Endothelial cell of umbilical vein (primary cell): Measurements from ENCODE around the gene WNT4. TPM values are rescaled to one million over a fixed set of nuclear protein-coding genes. Genes with fewer than 3 reads are reported as not detected.

Source experiments
- BruUV-seq: library from RNA; stranded (reverse); fragments of 400-500 nt; replicated peaks from 2 replicates; lab custom pipeline; 2021; lab: Mats Ljungman, UMichigan
- CTCF ChIA-PET: fragments of 300-600, 350-600 bp; sonication (Branson Sonifier 250); formaldehyde crosslinking; loops from one replicate; lab custom pipeline; 2021; ENCODE audit warnings: antibody characterized with exemption, inconsistent platforms; lab: Charles Lee
- POLR2A ChIA-PET: fragments of 300-600, 350-600 bp; sonication (Branson Sonifier 250); formaldehyde crosslinking; loops from one replicate; lab custom pipeline; 2021; ENCODE audit warnings: antibody characterized with exemption, inconsistent platforms; lab: Charles Lee
- DNase-seq: peaks from one replicate; pipeline ENCODE4 v3.0.0-alpha.2; 2011; ENCODE audit warnings: low read depth, low spot score
- FAIRE-seq: peaks from 2 replicates; lab custom pipeline; 2011; peaks lifted over from hg19 to GRCh38; lab: Jason Lieb, UNC
- H2AFZ ChIP-seq: 2 replicates; pipeline ENCODE4 v1.6.0; 2012; ENCODE audit warnings: low read depth, low read length, control low read depth, inconsistent platforms
- H3K27ac ChIP-seq: 2 replicates; pipeline ENCODE4 v1.5.1; 2011; ENCODE audit warnings: low read depth, mild to moderate bottlenecking, control low read depth, low read length, moderate library complexity; ENCODE audit not compliant: insufficient read depth
- H3K27me3 ChIP-seq, 2 experiments: 2 replicates each; pipeline versions ENCODE4 v1.6.0 to v1.6.1; 2011; ENCODE audit warnings: low read length in 2 of 2, mixed read lengths in 1 of 2; ENCODE audit not compliant: control insufficient read depth in 2 of 2, insufficient read depth in 2 of 2
- H3K36me3 ChIP-seq, 2 experiments: 2 replicates in 1 of 2; 3 replicates in 1 of 2; pipeline ENCODE4 v1.5.1; 2011; ENCODE audit warnings: low read length in 2 of 2, mild to moderate bottlenecking in 1 of 2, moderate library complexity in 1 of 2; ENCODE audit not compliant: control insufficient read depth in 2 of 2, insufficient read depth in 2 of 2; ENCODE audit errors: extremely low read depth in 1 of 2
- H3K4me1 ChIP-seq: 3 replicates; pipeline ENCODE4 v1.5.1; 2011; ENCODE audit warnings: mild to moderate bottlenecking, low read length; ENCODE audit not compliant: control insufficient read depth, insufficient read depth; ENCODE audit errors: extremely low read depth
- H3K4me2 ChIP-seq: 2 replicates; pipeline ENCODE4 v1.6.1; 2011; ENCODE audit warnings: low read length, control low read depth, mixed read lengths; ENCODE audit not compliant: insufficient read depth
- H3K4me3 ChIP-seq, 3 experiments: fragments of 200-600 bp in 1 of 3; sonication (generic), shearing (Covaris generic) in 1 of 3; replicated peaks in 1 of 3; 2 replicates each; pipeline ENCODE4 v1.5.1; 2011 to 2016; ENCODE audit warnings: control low read depth in 3 of 3, low read length in 3 of 3, mild to moderate bottlenecking in 2 of 3, inconsistent platforms in 1 of 3, low read depth in 1 of 3, moderate library complexity in 1 of 3; ENCODE audit not compliant: insufficient read depth in 1 of 3
- H3K79me2 ChIP-seq: 2 replicates; pipeline ENCODE4 v1.6.0; 2012; ENCODE audit warnings: low read length, inconsistent platforms; ENCODE audit not compliant: control insufficient read depth, insufficient read depth
- H3K9ac ChIP-seq: replicated peaks from 2 replicates; pipeline ENCODE3; 2011; ENCODE audit warnings: low read length, control low read depth; ENCODE audit not compliant: insufficient read depth; ENCODE audit errors: extremely low read depth
- H3K9me1 ChIP-seq: replicated peaks from 3 replicates; pipeline ENCODE4 v1.6.0; 2011; ENCODE audit warnings: mild to moderate bottlenecking, low read length; ENCODE audit not compliant: control insufficient read depth, insufficient read depth; ENCODE audit errors: extremely low read depth
- H3K9me3 ChIP-seq: replicated peaks from 2 replicates; pipeline ENCODE4 v1.5.1; 2012; ENCODE audit warnings: low read length, inconsistent platforms; ENCODE audit not compliant: control insufficient read depth, insufficient read depth
- H4K20me1 ChIP-seq: replicated peaks from 2 replicates; pipeline ENCODE3; 2011; ENCODE audit warnings: mild to moderate bottlenecking, low read length; ENCODE audit not compliant: control insufficient read depth, insufficient read depth; ENCODE audit errors: extremely low read depth
- EZH2 ChIP-seq: IDR thresholded peaks from 2 replicates; pipeline ENCODE4 v1.6.1; 2012; ENCODE audit warnings: borderline replicate concordance, low read depth, mild to moderate bottlenecking, moderate library complexity, low read length, inconsistent platforms; ENCODE audit not compliant: severe bottlenecking
- FOS ChIP-seq: IDR thresholded peaks from 2 replicates; pipeline ENCODE4 v1.6.1; 2011; ENCODE audit warnings: mild to moderate bottlenecking, low read length, moderate library complexity, borderline replicate concordance; ENCODE audit not compliant: insufficient read depth
- GATA2 ChIP-seq: IDR thresholded peaks from 2 replicates; pipeline ENCODE4 v1.7.0; 2011; ENCODE audit warnings: low read depth, mild to moderate bottlenecking, moderate library complexity, mixed read lengths, low read length; ENCODE audit not compliant: insufficient read length, insufficient read depth
- JUN ChIP-seq: IDR thresholded peaks from 2 replicates; pipeline ENCODE4 v1.6.1; 2011; ENCODE audit warnings: borderline replicate concordance, low read depth; ENCODE audit not compliant: insufficient read length, insufficient read depth
- MYC ChIP-seq: IDR thresholded peaks from one replicate; pipeline ENCODE4 v1.6.1; 2011; ENCODE audit warnings: mild to moderate bottlenecking, low read depth, low read length
- POLR2AphosphoS5 ChIP-seq: IDR thresholded peaks from 2 replicates; pipeline ENCODE4 v1.6.1; 2012; ENCODE audit warnings: low read depth, mild to moderate bottlenecking, control low read depth, low read length, moderate library complexity; ENCODE audit not compliant: insufficient read depth
- dilution Hi-C: fragments of 300-500 bp; cut with MboI; formaldehyde crosslinking; loops from one replicate; pipeline ENCODE4 v1.15.0; 2019; ENCODE audit warnings: low sequenced_read_pairs; ENCODE audit not compliant: extremely low pct_ligation_motif_present
- intact Hi-C: fragments of 100-400 bp; cut with micrococcal nuclease; formaldehyde crosslinking; loops from one replicate; pipeline ENCODE4 v1.10.0; 2022
- polyA plus RNA-seq, 4 experiments: library from polyadenylated mRNA; depleted of rRNA in 3 of 4; stranded (reverse) in 3 of 4; unstranded in 1 of 4; fragments of >200 nt; gene quantifications; 2 replicates each; pipeline versions ENCODE4 v1.2.1 to v1.2.3, GENCODE V29; 2011 to 2012; ENCODE audit warnings: missing spikeins in 1 of 4
- total RNA-seq: library from RNA; stranded (reverse); gene quantifications from 2 replicates; pipeline ENCODE4 v1.2.3, GENCODE V29; 2021
- TF ChIP-seq, protein P1 (sequence below), 2 donors: IDR thresholded peaks; 1 replicate in 1 of 2; 2 replicates in 1 of 2; pipeline ENCODE4 v1.5.1; 2011; ENCODE audit warnings: low read length in 2 of 2, mild to moderate bottlenecking in 2 of 2, moderate library complexity in 2 of 2, control low read depth in 1 of 2, inconsistent platforms in 1 of 2, low read depth in 1 of 2; ENCODE audit not compliant: insufficient read depth in 1 of 2; ENCODE audit errors: extremely low read depth in 1 of 2

The WNT4 gene
- total and polyA plus RNA-seq, 2 donors (not counting 3 experiments of a cell fraction or from before 2014, with no cell fraction given) = 0.06 TPM; not detected in 1

GRCh38 chr1:22190731-22191130, 47.8 kb upstream of the WNT4 start:
- FAIRE-seq (no peak), DNase-seq (no peak)
- BruUV-seq = no TSS peak
- Histone ChIP-seq H3K4me1 (no peaks in the 10 kb centered on the region), H3K36me3 (no peaks in the 10 kb centered on the region), H3K9ac (no peak overlapping the region), H3K27ac (no peak overlapping the region), H3K9me3 (no peaks in the 10 kb centered on the region), H4K20me1 (peaks cover 2% of the 10 kb centered on the region), H2AFZ (no peak overlapping the region), H3K4me2 (no peak overlapping the region), H3K4me3 (no peak overlapping the region), H3K79me2 (no peaks in the 10 kb centered on the region), H3K9me1 (no peaks in the 10 kb centered on the region), H3K27me3 (peaks cover 0 to 2% of the 10 kb centered on the region in 2 experiments)
- dilution Hi-C loops = no loop called here
- TF ChIP-seq EZH2 = no peak
- TF ChIP-seq MYC = no peak
- no peak for TF ChIP-seq POLR2AphosphoS5
- TF ChIP-seq, protein P1, sequence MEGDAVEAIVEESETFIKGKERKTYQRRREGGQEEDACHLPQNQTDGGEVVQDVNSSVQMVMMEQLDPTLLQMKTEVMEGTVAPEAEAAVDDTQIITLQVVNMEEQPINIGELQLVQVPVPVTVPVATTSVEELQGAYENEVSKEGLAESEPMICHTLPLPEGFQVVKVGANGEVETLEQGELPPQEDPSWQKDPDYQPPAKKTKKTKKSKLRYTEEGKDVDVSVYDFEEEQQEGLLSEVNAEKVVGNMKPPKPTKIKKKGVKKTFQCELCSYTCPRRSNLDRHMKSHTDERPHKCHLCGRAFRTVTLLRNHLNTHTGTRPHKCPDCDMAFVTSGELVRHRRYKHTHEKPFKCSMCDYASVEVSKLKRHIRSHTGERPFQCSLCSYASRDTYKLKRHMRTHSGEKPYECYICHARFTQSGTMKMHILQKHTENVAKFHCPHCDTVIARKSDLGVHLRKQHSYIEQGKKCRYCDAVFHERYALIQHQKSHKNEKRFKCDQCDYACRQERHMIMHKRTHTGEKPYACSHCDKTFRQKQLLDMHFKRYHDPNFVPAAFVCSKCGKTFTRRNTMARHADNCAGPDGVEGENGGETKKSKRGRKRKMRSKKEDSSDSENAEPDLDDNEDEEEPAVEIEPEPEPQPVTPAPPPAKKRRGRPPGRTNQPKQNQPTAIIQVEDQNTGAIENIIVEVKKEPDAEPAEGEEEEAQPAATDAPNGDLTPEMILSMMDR (IDR thresholded peaks at IDR 0.05; ENCODE audit: extremely low read depth in 1 of 2, insufficient read depth in 1 of 2, low read depth in 1 of 2, low read length in 2 of 2) = no peak
- POLR2A ChIA-PET = no interaction called here
- CTCF ChIA-PET = no interaction called here
- intact Hi-C loops = no loop called here

DNA sequence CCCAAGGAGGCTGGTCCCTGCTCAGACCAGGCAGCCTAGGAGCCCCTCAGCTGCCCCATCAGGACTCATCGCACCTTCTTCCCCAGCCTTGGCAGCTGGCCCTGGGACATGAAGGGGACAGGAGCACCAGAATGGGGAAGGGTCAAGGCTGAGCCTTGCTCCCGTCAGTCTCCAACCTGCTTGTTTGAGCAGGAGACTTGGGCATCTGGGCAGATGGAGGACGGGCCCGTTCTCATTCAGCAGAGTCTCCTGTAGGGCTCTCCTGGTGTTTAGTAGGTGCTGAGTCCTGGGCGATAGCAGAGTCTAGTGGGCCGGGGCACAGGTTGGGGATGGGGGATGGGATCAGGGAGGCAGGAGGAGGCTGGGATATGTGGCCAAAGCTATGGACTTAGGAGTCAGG, 47.4 kb upstream of the WNT4 start:
- no TSS peak for BruUV-seq
- H3K27ac ChIP-seq = no peak overlapping the region
- dilution Hi-C loops = no loop called here
- H3K4me2 ChIP-seq = no peak overlapping the region
- peaks cover 2% of the 10 kb centered on the region in 2 experiments for H3K27me3 ChIP-seq
- no peaks in the 10 kb centered on the region for H3K79me2 ChIP-seq
- TF ChIP-seq FOS (no peak), MYC (no peak), GATA2 (no peak), JUN (no peak), EZH2 (no peak)
- TF ChIP-seq, protein P1 (IDR thresholded peaks at IDR 0.05; ENCODE audit: extremely low read depth in 1 of 2, insufficient read depth in 1 of 2, low read depth in 1 of 2, low read length in 2 of 2) = no peak
- H3K9me1 ChIP-seq = no peaks in the 10 kb centered on the region
- no peak overlapping the region for H3K4me3 ChIP-seq
- H2AFZ ChIP-seq = no peak overlapping the region
- ChIA-PET CTCF (no interaction called here), POLR2A (no interaction called here)
- FAIRE-seq = no peak
- intact Hi-C loops = no loop called here
- H3K9ac ChIP-seq = no peak overlapping the region
- H3K36me3 ChIP-seq = no peaks in the 10 kb centered on the region
- DNase-seq = no peak
- peaks cover 2% of the 10 kb centered on the region for H4K20me1 ChIP-seq
- H3K9me3 ChIP-seq = no peaks in the 10 kb centered on the region
- H3K4me1 ChIP-seq = no peaks in the 10 kb centered on the region
